ENCODE results near the gene KCNK13.

The KCNK13 gene

DNA sequence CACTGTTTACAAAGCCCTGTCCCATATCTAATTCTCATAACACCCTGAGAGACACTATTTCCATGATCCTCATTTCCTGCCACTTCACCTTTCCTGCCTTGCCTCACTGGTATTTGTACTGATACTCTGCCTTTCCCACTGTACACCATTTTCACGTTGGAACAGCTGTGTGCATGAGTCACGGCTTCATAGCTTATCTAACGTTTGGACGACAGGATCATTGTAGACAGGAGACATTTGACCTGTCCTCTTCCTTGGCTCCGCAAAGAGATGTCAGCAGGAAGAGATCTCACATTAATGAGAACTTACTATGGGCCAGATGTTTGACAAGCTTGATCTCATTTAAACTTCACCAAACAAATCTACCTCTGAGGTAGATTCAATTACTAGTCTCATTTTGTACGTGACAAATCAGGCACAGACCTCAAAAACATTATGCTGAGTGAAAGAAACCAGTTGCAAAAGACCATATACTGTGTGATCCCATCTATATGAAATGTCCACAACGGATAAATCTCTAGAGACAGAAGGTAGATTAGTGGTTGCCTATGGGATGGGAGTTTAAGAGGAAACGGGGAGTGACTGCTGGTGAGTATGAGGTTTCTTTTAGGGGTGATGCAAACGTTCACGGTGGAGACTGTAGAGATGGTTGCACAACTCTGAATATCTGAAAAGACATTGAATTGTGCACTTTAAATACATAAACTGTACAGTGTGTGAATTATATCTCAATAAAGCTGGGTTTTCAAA is 71.2 kb downstream of the KCNK13 start:
- DNase-seq (ENCODE audit: low read depth) = no peak

DNA sequence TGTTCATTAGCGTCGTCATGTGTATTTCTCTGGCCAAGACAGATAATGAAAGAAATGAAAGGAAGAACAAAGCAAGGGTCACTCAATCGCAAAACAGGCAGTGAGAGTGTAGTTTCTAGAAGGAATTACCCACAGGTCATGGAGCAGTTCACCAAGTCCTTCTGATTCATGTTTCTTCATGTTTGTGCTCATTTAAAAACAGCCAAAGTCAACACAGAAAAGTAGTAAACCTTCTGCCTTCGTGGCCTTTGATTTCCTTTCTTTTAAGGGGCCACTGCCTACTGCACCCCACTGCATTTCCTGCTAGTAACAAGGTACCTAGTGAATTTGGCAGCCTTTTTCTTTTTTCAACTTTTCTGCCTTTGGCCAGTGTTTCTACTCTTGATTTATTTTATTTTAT is 75.1 kb downstream of the KCNK13 start:
- no peak for DNase-seq (ENCODE audit: low read depth)

DNA sequence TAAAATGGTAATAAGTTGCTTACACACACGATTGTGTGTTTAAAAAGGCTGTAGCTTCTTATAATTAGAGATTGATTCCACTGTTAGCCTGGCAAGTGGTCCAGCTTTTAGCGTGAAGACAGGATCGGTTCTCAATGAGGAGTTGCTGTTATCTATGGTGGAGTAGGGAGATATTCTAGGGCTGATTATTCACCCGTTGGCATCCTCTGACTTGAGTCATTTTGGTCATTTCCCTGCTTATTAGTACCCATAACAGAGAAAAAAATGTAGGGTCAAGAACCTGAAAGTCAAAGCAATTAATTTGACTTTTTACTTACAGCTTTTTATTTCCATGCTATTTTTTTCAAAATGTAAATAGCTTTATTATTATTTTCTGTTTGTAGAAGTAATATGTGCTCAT is 76.0 kb downstream of the KCNK13 start:
- DNase-seq (ENCODE audit: low read depth) = no peak

DNA sequence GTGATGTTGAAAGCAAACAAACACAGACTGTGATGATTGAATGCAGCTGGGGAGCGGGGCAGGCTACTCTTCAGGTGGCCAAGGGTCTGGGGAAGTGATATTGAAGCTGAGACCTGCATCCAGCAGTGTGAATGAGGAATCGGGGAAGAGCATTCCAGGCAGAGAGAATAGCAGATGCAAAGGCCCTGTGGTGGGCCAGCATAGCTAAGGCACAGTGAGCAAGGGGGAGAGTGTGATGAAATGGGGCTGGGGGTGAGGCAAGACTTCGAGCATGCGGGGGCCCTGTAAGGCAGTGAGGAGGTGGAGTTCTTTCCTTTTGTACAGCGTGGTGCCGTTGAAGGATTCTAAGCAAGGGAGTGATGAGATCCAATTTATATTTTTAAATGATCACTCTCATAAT is 77.4 kb downstream of the KCNK13 start:
- no peak for DNase-seq (ENCODE audit: low read depth)

- no peak for DNase-seq (ENCODE audit: low read depth)
Measured at GRCh38 chr14:90140298-90140955, 78.6 kb downstream of the KCNK13 start.

GRCh38 chr14:90140956-90141316 is 79.1 kb downstream of the KCNK13 start:
- DNase-seq (ENCODE audit: low read depth) = no peak

- no peak for DNase-seq (ENCODE audit: low read depth)
Measured at GRCh38 chr14:90153429-90153828, 91.6 kb downstream of the KCNK13 start.

DNA sequence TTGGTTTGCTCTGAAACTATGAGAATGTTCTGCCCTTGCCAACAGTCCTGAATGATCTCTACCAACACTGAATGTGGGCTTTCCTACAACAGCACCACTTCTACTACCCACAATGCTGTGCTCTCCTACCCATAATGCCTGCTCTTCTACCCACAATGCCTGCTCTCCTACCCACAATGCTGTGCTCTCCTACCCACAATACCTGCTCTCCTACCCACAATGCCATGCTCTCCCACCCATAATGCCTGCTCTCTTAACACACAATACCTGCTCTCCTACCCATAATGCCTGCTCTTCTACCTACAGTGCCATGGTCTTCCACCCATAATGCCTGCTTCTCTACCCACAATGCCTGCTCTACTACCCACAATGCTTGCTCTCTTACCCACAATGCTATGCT is 92.3 kb downstream of the KCNK13 start:
- no peak for DNase-seq (ENCODE audit: low read depth)

DNA sequence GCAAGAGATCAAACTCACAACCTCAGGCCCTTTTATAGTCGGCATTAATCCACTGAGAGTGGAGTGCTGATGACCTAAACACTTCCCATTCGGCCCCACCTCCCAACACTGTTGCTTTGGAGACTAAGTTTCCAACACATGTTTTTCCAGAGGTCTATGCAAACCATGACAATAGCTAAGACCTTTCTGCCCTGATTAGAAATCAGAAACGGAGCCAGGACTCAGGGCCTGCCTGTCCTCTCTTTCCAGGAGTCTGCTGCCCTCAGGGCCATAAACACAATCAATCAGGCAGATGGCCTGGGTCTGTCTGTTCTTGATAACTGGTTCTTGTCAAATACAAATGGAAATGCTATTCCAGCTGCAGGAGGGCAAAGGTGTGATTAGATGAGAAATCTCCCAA is 97.4 kb downstream of the KCNK13 start:
- DNase-seq (ENCODE audit: low read depth) = no peak

DNA sequence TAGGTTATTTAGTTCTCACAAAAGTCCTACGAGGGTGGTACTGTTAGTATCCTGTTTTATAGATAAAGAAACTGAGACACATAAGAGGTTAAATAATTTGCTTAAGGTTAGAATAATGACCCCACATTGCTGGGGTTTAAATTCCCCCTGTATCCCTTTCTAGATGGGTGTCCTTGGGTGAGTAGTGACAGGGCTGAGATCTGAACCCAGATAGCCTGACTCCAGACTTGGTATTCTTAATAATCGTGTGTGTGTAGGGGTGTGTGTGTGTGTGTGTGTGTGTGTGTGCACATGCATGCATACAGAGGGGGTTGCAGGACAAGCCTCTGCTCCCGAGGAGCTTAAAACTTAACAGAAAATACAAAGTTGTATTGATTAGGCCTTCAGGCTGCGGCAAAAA is 97.9 kb downstream of the KCNK13 start:
- DNase-seq (ENCODE audit: low read depth) = no peak

DNA sequence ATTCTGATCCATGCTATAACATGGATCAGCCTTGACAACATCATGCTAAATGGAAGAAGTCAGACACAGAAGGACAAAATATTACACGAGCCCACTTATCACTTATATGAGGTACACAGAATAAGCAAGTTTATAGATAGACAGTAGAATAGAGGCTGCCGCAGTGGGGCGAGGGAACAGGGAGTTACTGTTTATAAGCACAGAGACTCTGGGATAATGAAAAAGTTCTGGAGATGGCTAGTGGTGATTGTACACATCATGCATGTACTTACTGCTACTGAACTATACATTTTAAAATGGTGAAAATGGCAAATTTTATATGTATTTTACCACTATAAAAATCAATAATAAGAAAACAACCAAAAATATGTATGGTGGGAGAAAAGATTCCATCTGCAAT is 99.3 kb downstream of the KCNK13 start:
- DNase-seq (ENCODE audit: low read depth) = no peak

- no peak for DNase-seq (ENCODE audit: low read depth)
Measured at GRCh38 chr14:90168425-90169105, 106.8 kb downstream of the KCNK13 start.

DNA sequence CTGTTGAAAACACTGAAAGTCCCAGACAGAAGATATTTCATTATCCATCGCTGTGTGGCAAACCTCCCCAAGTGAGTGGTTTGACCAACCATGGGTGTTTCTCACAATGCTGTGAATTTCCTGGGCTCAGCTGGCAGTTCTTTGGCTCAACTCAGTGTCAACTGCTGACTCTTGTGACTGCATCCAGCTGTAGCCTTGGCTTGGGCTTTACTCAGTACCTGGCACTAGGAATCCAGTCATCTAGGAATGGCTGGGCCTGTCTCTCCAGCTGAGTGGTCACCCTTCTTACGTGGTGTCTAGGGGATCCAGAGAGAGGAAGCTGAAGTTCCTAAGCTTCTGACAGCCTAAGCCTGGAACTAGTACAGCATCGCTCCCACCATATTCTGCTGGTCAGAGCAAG is 113.8 kb downstream of the KCNK13 start:
- no peak for DNase-seq (ENCODE audit: low read depth)

DNA sequence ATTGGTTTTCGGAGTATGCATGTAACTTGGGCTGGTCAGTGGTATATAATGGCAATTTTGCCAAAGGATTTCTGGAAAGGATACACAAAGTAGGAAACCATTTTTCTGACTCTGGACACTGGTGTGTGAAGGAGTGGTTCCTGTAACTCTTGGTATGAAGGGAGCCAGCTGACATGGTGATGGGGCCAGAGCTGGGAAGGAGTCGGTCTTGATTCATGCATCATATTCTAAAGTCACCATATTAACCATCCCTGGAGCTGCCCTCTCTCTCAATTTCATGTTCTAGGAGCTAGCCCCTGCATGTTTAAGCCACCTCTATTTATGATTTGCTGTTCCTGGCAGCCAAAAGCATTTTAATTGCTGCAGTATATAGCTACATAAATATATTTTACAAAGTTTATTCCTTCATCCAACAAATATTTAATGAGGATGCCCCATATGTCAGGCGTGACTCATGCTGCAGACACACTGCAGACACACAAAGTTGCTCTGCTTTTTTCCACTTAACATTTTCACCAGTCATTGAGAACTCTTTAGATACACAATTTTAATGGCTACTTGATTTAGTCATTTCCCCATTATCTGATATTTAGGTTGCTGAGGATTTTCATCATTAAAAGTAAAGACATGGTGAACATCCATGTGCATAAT is 115.9 kb downstream of the KCNK13 start:
- DNase-seq (ENCODE audit: low read depth) = no peak

DNA sequence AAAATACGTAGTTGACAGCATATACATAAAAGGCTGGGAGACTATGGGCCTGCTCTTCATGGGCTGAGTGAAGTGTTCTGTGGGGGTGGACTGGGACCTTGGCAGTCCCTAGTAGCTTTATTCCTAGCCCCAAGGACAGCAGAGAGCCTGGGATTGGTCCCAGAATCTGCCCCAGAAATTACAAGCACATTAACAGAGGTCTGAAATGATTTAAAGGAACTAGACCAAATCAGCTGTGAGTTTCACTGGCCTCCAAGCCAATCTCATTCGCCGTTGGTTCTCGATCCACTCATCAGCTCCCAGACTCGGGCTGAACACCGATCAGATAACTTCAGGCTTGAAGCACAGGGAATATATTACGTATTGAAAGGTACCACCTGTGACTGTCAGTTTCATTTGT is 117.6 kb downstream of the KCNK13 start:
- DNase-seq (ENCODE audit: low read depth) = no peak

- no peak for DNase-seq (ENCODE audit: low read depth)
Measured at GRCh38 chr14:90179809-90180779, 118.3 kb downstream of the KCNK13 start.

DNA sequence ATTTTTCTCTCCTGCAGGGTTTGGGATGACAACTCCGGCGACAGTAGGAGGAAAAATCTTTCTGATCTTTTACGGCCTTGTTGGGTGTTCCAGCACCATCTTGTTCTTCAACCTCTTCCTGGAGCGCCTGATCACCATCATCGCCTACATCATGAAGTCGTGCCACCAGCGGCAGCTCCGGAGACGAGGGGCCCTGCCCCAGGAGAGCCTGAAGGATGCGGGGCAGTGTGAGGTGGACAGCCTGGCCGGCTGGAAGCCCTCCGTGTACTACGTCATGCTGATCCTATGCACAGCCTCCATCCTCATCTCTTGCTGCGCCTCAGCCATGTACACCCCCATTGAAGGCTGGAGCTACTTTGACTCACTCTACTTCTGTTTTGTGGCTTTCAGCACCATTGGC is 122.3 kb downstream of the KCNK13 start:
- no peak for DNase-seq (ENCODE audit: low read depth)

DNA sequence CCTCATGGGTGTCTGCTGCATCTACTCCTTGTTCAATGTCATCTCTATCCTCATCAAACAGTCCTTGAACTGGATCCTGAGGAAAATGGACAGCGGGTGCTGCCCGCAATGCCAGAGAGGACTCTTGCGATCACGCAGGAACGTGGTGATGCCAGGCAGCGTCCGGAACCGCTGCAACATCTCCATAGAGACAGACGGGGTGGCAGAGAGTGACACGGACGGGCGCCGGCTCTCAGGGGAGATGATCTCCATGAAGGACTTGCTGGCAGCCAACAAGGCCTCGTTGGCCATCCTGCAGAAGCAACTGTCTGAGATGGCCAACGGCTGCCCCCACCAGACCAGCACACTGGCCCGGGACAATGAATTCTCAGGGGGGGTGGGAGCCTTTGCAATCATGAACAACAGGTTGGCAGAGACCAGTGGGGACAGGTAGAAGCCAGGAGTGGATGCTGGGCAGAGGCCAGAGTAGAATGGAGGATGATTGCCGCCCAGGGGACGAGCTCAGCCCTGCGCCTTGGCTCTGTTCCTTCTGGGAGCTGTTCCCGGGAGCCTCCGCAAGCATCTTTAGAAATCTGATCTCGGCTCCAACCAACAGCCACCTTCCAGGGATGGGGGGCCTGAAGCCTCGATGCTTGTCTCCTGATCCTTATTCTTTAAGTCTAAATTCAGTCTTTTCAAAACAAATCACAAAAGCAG is 122.9 kb downstream of the KCNK13 start:
- no peak for DNase-seq (ENCODE audit: low read depth)

DNA sequence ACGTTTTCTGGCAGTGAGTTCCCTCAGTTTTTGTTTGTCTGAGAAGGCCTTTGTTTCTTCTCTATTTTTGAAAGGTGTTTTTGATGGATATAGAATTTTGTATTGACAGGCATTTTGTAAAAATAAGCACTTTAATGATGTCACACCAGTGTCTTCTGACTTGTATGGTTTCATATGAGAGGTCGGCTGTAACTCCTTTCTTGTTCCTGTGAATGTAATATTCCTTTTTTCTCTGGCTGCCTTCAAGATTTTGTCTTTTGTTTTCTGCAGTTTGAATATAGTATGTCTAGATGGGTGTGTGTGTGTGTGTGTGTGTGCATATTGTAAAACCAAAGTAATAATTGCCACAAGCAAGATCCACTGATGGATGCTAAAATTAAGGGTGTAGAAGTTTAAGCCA is 126.8 kb downstream of the KCNK13 start:
- DNase-seq (ENCODE audit: low read depth) = no peak

DNA sequence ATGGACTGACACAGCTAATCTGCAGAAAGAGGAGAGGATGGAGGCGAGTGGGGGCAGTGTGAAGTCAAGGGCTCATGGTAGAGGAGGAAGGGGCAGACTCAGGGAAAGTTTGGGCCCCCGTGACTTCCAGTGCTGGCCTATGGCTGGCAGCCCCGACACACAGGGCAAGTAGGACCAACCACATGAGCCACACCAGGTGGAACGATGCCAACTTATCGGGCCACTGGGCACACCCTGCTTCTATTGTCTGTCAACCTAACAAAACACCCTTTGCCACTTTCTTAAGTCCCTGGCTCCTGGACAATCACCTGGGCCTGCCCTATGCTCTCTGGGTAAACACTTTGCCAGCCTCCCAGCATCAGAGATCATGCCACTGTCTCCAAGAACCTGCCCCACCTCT is 129.4 kb downstream of the KCNK13 start:
- DNase-seq (ENCODE audit: low read depth) = no peak

- no peak for DNase-seq (ENCODE audit: low read depth)
Measured at GRCh38 chr14:90191585-90191984, 129.8 kb downstream of the KCNK13 start.
